GM18508 (cell line): ENCODE data around the gene DRC7.

Experiments used
- ATAC-seq: cut with Tn5 transposase; IDR thresholded peaks from one replicate; pipeline ENCODE4 v1.9.1; 2021; ENCODE audit warnings: moderate number of reproducible peaks; ENCODE audit not compliant: insufficient read depth, unreplicated experiment

Gene DRC7

DNA sequence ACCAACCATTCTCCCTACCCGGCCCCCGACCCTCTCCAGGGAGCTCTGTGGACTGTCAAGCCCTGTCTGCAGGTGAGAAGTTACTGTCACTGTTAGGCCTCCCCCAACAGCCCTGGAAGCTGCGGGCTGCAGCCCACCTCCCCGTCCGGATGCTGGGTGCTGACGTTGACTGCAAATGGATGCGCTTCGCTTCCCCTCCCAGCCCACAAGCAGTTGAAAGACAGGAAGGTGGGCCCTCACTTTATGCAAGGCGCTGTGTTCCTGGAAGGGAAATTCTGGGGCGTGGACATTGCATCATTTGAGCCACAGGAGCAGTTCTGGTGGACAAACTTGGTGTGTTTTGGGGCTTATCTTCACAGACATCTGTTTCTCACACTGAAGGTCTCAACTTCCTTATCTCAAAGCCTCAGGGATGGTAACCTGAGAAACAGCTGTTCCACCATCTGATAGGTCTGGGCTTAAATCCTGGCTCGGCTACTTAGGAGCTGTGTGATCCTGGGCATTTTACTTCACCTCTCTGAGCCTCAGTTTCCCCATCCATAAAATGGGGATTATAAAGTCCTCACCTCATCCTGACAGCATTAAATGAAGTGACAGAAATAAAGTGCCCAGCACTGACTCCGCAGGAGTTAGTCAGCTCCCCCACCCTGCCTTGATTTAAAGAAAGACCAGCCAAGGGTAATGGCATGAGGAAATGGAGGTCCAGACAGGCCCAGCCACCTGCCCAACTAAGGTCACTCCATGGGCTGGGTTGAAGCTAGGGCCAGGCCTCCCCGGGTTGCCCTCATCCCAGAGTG lies 4.6 kb upstream of the DRC7 start:
- ATAC-seq = peak; percentile 54

DNA sequence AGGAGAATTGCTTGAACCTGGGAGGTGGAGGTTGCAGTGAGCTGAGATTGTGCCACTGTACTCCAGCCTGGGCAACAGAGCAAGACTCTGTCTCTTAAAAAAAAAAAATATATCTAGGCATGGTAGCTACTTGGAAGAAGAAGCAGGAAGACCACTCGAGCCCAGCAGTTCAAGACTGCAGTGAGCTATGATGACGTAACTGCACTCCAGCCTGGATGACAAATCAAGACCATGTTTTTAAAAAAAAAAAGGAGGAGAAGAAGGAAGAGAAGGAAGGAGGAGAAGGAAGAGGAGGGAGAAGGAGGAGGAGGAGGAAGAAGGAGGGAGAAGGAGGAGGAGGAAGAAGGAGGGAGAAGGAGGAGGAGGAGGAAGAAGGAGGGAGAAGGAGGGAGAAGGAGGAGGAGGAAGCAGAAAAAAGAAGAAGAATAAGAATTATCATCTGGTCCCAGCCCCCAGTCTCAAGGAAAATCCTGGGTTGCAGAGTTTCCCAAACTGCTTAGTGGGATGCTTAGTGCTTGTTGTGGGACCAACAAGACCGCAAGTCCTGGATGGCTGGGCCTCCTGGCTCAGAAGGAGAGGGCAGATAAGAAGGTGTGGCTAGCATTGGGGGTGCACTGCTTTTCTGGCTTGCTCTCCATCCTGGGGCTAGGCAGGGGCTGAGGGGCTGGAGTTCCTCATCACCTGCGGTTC lies 3.7 kb upstream of the DRC7 start:
- no peak for ATAC-seq

DNA sequence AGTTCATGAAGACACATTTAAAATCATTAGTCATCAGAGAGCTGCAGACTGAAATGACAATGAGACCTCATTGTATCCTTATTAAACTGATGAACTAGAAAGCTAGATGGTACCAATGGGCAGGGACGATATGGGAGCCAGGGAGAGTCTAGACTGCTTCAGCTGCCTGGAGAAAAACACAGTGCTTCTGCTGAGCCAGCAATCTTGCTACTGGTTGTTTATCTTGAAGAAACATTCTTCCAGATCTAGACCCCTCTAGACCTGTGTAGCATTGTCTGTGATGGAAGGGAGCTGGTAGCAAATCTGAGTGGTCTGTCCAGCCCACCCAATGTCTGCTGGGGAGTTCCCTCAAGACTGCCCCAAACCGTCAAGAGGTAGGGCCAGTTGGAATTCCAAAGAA lies 2.0 kb upstream of the DRC7 start:
- ATAC-seq = no peak

DNA sequence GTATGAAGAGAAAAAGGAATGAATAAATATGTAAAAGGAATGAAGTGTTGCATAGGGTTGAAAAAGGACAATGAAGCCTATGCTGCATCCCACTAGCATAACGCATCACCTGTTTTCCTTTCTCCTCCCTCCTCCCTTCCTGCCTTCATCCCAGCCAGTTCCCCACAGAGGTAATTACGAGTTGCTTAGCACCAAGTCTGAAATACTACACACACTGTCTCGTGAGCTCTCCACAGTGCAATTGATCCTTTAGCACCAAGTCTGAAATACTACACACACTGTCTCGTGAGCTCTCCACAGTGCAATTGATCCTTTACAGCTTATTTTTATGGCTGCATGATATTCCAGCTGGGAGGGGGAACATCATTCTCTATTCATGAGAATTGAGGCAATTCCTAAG lies 1.1 kb upstream of the DRC7 start:
- ATAC-seq = no peak

DNA sequence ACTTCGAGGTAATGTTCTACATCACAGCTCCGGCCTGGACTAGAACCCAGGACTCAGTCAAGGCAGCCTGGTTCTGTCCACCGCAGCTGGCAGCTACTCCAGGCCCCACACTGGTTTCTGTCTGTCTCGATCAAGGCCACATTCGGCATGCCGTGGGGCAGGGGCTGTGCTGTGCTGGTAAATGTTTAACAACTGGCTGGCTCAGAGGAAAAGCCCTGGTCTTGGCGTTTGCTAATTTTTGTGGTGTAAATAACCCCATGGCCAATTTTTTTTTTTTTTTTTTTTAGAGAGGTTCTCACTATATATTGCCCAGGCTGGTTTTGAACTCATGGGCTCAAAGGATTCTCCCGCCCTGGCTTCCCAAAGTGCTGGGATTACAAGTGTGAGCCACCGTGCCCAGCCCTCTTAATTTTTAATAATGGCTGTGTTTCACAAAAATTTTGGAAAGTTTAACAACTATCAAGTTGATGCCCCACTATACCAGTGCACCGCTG lies 328 bp upstream of the DRC7 start:
- no peak for ATAC-seq

DNA sequence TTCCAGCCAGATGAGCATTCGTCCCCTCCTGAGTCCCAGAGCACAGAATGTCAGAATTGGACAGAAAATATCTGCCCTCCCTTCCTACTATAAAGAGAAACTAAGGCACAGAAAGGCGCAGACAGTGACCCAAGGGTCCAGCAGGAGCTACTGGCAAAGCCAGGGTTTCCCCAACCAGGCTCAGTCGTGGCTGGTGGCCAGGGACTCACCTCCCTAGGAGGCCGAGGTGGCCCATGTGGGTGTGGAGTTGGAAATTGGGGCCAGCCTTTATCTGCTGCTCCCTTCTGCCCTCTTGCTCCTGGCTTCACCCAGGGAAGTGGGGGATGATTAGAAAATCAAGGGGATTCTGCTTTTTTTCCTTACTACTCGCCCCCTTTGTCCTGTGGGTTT lies 1.1 kb downstream of the DRC7 start:
- no peak for ATAC-seq

DNA sequence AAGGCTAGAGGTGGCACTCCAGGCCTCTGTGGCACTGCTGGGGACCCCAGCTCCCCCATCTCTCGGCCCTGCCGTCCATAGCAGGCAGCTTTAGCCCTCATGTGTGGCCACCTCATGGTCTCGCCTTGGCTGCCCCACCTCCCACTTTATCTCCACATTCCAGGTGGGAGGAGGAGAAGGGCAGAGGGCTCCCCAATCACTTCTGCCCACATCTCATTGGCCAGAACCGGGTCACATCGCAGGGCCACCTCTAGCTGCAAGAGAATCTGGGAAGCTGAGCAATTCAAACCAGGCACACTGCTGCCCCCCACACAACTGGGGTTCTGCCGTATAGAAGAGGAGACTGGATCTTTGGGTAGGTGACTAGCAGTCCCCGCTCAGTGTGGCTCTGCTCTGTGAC lies 1.6 kb downstream of the DRC7 start:
- ATAC-seq = no peak

DNA sequence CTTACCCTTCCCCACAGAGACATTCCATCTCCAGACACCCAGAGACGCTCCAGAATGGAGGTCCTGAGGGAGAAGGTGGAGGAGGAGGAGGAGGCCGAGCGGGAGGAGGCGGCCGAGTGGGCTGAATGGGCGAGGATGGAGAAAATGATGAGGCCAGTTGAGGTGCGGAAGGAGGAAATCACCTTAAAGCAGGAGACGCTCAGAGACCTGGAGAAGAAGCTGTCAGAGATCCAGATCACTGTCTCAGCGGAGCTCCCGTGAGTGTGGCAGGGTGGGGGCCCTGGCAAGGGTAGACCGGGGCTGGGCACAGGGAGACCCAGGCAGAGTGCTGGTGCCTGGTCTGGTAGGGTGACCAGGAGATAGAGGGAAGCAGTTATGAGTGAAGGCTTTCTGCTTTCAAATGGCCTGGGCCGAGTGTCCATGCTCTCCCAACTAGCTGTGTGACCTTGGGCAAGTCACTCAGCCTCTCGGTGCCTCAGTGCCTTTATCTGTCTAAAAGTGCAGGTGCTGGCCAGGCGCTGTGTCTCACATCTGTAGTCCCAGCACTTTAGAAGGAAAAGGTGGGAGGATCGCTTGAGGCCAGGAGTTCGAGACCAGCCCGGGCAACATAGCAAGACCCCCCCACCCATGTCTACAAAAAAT lies 3.4 kb downstream of the DRC7 start:
- ATAC-seq = no peak

DNA sequence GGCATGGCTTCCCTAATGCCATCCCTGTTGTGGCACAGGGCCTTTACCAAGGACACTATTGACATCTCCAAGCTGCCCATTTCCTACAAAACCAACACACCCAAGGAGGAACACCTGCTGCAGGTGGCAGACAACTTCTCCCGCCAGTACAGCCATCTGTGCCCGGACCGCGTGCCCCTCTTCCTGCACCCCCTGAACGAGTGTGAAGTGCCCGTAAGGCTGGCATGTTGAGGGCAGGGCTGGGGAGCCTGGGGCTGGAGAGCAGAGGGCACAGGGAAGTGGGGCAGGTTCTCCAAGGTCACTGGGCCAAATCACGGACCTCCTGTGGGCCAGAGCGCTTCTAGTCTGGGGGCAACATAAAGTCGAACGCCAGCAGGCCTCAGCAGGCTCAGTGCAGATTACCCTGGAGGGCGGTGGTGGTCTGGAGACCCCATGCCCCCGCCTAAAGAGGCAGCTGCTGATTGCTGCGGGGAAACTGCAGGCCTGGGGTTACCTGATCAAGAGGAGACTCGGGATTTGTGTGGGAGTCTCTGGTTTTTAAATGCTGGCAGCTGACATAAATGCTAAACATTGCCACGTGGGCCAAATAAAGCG lies 4.3 kb downstream of the DRC7 start:
- ATAC-seq = no peak

DNA sequence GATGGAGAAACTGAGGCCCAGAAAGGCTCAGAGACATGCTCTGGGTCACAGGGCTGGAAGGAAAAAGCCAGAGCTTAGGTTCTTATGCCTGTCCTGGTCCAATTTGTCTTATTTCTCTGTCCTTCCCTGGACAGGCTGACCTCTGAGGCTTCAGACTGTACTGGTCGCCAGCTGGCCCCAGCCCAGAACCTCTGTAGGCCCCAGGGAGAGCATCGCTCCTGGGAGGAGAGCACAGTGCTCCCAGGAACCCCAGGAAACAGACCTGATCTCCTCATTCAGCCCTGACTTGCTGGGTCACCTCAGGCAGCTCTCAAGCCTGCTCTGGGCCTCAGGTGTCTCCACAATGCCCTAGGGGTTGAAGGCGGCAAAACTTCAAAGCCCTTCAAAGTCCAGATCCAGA lies 4.9 kb downstream of the DRC7 start:
- no peak for ATAC-seq

DNA sequence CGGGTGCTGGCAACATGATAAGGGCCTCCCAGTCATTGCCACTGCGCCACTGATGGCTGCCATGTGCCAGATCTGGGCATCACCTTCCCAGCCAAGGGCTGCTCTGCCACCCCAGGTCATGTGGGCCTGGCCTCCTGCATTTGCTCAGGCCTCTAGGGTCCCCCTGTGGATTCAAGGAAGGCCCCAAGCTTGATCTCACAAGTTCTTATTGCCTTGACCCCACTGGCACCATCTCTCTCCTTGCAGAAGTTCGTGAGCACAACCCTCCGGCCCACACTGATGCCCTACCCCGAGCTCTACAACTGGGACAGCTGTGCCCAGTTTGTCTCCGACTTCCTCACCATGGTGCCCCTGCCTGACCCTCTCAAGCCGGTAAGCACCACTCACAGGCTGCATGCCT lies 5.3 kb downstream of the DRC7 start:
- no peak for ATAC-seq

DNA sequence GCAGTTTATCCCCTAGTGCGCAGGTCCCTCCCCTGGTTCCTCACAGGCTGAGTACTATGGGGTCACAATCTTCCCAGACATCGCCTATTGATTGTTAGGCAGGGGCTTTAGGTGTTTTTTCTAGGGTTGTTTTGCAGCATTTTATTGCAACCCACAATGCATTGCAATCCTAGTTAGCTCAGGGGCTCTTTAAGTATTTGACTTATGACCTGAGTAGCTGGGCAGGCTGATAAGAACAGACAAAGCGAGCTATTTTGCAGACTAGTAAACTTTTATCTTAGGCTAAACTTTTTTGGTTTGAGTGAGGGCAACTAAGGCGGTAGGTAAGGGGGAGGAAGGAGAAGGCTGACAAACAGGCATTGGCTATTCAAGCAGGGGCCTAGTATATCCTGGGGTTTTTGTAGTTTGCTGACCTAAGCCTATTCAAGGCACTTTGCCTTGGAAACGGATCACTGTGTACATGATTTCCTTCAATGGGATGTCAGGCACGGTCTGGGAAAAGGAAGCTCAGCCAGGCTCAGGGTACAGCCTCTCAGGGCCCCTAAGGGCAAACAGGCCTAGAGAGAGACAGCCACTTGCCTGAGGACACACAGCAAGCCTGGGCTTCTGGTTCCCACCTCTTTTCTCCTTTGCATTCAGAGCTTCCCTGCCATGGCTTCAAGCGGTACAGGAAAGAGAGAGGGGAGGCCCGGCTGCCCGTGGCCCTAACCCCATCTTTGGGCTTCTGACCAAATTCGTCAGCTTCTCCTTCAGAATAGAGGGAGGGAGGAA lies 6.4 kb downstream of the DRC7 start:
- ATAC-seq = no peak

DNA sequence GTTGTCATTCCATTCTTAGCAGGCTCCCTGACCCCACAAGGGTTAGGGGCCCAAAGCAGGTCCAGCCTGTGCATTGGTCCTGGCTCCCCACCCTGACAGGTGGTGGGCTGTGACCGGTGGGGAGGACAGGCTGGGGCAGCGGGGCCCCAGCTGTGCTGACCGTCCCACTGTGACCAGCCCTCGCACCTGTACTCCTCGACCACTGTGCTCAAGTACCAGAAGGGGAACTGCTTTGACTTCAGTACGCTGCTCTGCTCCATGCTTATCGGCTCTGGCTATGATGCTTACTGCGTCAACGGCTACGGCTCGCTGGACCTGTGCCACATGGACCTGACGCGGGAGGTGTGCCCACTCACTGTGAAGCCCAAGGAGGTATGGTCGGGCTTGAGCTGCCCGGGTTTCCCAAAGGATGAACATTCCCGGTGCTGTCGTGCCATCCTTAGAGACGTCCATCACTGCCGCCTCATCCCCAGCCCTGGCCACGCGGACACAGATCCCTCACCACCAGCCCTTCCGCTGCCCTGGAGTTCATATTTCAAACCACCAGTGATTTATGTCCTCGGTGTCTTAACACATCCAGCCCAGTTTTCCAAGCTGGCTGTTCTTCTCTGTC lies 7.3 kb downstream of the DRC7 start:
- no peak for ATAC-seq

DNA sequence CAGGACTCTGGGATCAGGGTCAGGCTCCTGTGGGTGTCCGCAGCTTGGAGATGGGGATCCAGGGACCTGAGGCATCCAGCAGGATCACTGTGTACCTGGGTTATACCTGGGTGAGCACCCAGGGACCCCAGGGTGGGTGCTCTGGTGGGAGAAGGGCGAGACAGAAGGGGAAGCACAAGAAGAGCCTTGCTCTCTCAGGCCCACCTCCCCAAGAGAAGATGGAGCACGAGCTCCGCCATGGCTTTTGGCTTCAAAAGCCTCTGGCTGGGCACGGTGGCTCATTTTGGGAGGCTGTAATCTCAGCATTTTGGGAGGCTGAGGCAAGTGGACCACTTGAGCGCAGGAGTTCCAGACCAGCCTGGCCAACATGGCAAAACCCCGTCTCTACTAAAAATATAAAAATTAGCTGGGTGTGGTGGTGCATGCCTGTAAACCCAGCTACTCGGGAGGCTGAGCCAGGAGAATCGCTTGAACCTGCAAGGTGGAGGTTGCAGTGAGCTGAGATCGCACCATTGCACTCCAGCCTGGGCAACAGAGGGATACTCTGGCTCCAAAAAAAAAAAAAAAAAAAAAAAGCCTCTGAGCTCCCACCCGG lies 8.9 kb downstream of the DRC7 start:
- ATAC-seq = no peak

DNA sequence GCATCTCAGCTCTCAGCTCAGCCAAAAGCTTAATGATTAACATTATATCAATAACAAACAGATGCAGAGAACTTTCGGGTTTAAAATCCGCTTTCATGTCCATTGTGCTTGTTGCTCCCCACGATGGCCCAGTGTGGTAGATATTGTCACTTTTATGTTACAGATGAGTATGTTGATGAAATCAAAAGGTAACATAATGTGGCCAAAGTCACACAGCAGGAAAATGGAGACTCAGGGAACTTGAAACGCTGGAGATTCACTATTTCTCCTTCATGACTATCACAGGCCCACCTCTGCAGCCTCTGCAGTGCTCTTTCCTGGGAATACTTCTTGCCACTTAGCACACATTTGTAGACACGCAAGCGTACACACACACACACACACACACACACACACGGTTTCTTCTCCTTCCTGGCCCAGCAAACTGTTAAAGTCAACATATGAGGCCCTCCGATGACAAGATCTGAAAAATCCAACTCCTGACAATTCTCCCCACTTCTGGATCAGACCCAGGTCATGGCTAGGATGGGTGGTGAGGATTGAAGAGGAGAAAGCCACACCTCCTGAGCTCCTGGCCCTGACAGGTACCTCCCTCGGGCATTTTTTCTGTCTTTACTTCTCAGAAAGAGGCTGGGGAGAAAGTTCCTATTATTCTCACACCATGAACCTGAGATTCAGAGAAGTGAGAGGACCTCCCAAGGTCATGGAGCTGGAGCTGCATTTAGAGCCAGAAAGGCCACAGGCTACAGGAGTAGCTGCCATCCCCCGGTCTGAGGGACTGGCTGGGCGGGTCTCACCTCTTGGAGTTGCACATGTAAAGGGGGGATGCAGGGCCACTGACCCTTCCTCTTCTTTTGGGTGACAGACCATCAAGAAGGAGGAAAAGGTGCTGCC lies 9.7 kb downstream of the DRC7 start:
- no peak for ATAC-seq

DNA sequence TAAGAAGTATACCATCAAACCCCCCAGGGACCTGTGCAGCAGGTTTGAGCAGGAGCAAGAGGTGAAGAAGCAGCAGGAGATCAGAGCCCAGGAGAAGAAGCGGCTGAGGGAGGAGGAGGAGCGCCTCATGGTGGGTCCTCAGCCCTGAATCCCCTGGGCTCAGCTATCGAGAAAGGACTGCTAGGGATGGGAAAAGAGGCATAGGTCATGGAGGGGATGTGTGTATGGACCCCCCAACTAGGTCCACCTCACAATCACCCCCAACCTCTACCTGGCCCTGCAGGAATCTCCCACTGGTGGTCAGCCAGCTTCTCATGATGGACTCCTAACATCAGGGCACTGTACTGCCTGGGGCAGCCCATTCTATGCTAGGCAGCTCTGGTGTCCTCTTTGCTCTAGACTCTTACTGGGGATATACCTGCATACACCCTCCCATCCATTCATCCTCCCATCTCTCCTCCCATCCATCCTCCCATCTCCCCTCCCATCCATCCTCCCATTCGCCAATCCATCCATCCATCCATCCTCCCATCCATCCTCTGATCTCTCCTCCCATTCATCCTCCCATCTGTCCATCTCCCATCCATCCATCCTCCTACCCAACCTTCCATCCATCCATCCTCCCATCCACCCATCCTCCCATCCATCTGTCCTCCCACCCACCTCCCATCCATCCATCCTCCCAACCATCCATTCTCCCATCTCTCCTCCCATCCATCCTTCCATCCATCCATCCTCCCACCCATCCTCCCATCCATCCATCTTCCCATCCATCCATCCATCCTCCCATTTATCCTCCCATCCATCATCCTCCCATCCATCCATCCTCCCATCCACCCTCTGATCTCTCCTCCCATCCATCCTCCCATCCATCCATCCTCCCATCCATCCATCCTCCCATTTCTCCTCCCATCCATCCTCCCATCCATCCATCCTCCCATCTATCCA lies 10.6 kb downstream of the DRC7 start:
- ATAC-seq = no peak

DNA sequence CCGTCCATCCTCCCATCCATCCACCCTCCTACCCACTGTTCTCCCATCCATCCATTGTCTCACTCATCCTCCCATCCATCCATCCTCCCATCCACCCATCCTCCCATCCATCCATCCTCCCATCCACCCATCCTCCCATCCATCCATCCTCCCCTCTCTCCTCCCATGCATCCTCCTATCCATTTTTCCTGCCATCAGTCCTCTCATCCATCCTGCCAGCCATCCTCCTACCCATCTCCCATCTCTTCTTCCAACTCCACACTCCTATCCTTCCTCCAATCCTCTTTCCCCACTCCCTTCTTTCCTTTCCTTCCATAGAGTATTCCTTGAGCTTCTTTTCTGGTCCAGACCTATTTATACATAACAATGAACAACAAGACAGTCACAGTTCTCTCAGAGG lies 12.1 kb downstream of the DRC7 start:
- no peak for ATAC-seq
